IMR-90 (cell line): ENCODE data around the gene XPR1. TPM values are rescaled to one million over a fixed set of nuclear protein-coding genes. Genes with fewer than 3 reads are reported as not detected.

ENCODE experiments used
- ATAC-seq: fragments of 200-7000 bp; cut with Tn5 transposase; 2 replicates; pipeline ENCODE4 v1.9.1; 2020; ENCODE audit warnings: low read depth, mild to moderate bottlenecking, moderate library complexity
- BruUV-seq: library from RNA; stranded (reverse); fragments of 400-500 nt; replicated peaks from 2 replicates; lab custom pipeline; 2021; lab: Mats Ljungman, UMichigan
- CTCF ChIA-PET: fragments of 300-600 bp; formaldehyde crosslinking; extraction: SDS; loops from one replicate; lab custom pipeline; 2021; ENCODE audit warnings: antibody characterized with exemption; lab: Yijun Ruan, JAX
- POLR2A ChIA-PET: fragments of 300-600 bp; sonication (Branson Sonifier 250); formaldehyde crosslinking; loops from one replicate; lab custom pipeline; 2022; ENCODE audit warnings: antibody characterized with exemption; ENCODE audit not compliant: unreplicated experiment; lab: Charles Lee
- DNase-seq: peaks from one replicate; pipeline ENCODE4 v3.0.0; 2013
- H2AFZ ChIP-seq: replicated peaks from 2 replicates; pipeline ENCODE3; 2013; ENCODE audit warnings: low read length, mild to moderate bottlenecking; ENCODE audit not compliant: poor library complexity
- H2AK5ac ChIP-seq: 2 replicates; pipeline ENCODE4 v1.6.1; 2013; ENCODE audit warnings: low read depth, low read length, inconsistent platforms
- H2AK9ac ChIP-seq: replicated peaks from 2 replicates; pipeline ENCODE3; 2013; ENCODE audit warnings: mild to moderate bottlenecking, low read depth, low read length, moderate library complexity; ENCODE audit not compliant: poor library complexity
- H2BK120ac ChIP-seq: 2 replicates; pipeline ENCODE4 v1.6.1; 2013; ENCODE audit warnings: low read depth, low read length, inconsistent platforms
- H2BK15ac ChIP-seq: 3 replicates; pipeline ENCODE4 v1.6.1; 2013; ENCODE audit warnings: low read depth, low read length, inconsistent platforms
- H2BK20ac ChIP-seq: 2 replicates; pipeline ENCODE4 v1.6.1; 2013; ENCODE audit warnings: low read depth, mild to moderate bottlenecking, inconsistent platforms, low read length, moderate library complexity
- H2BK5ac ChIP-seq: 2 replicates; pipeline ENCODE4 v1.6.1; 2013; ENCODE audit warnings: mild to moderate bottlenecking, low read depth, low read length, inconsistent platforms; ENCODE audit not compliant: poor library complexity, severe bottlenecking
- H3K14ac ChIP-seq: replicated peaks from 2 replicates; pipeline ENCODE4 v1.6.1; 2013; ENCODE audit warnings: low read depth, low read length, inconsistent platforms
- H3K18ac ChIP-seq: 2 replicates; pipeline ENCODE4 v1.6.1; 2013; ENCODE audit warnings: low read depth, low read length, control low read depth
- H3K23ac ChIP-seq: 2 replicates; pipeline ENCODE4 v1.6.1; 2013; ENCODE audit warnings: low read depth, low read length, inconsistent platforms
- H3K27ac ChIP-seq: 2 replicates; pipeline ENCODE4 v1.5.1; 2013; ENCODE audit warnings: mild to moderate bottlenecking, control low read depth, low read length; ENCODE audit not compliant: insufficient read depth
- H3K27me3 ChIP-seq: 2 replicates; pipeline ENCODE4 v1.6.1; 2013; ENCODE audit warnings: low read length; ENCODE audit not compliant: control insufficient read depth, insufficient read depth
- H3K36me3 ChIP-seq: 2 replicates; pipeline ENCODE4 v1.6.1; 2013; ENCODE audit warnings: low read length, mixed read lengths; ENCODE audit not compliant: control insufficient read depth, insufficient read depth
- H3K4ac ChIP-seq: 2 replicates; pipeline ENCODE4 v1.6.1; 2013; ENCODE audit warnings: low read depth, low read length, inconsistent platforms
- H3K4me1 ChIP-seq: 2 replicates; pipeline ENCODE4 v1.6.1; 2013; ENCODE audit warnings: low read length, mixed read lengths; ENCODE audit not compliant: control insufficient read depth, insufficient read depth
- H3K4me2 ChIP-seq: 2 replicates; pipeline ENCODE4 v1.6.1; 2013; ENCODE audit warnings: low read depth, mild to moderate bottlenecking, control low read depth, low read length, moderate library complexity
- H3K4me3 ChIP-seq: 2 replicates; pipeline ENCODE4 v1.5.1; 2013; ENCODE audit warnings: low read depth, mild to moderate bottlenecking, control low read depth, low read length, moderate library complexity; ENCODE audit not compliant: insufficient read depth
- H3K56ac ChIP-seq: 2 replicates; pipeline ENCODE4 v1.6.1; 2013; ENCODE audit warnings: low read length, inconsistent platforms; ENCODE audit not compliant: insufficient read depth; ENCODE audit errors: extremely low read depth
- H3K79me1 ChIP-seq, 2 experiments: 2 replicates each; pipeline ENCODE4 v1.6.1; 2013; ENCODE audit warnings: low read length in 2 of 2, inconsistent platforms in 1 of 2, low read depth in 1 of 2
- H3K9ac ChIP-seq: 2 replicates; pipeline ENCODE4 v1.6.1; 2013; ENCODE audit warnings: low read depth, low read length, control low read depth
- H3K9me1 ChIP-seq: 2 replicates; pipeline ENCODE4 v1.6.1; 2013; ENCODE audit warnings: low read length, inconsistent platforms; ENCODE audit not compliant: insufficient read depth
- H3K9me3 ChIP-seq: 2 replicates; pipeline ENCODE4 v1.6.1; 2013; ENCODE audit warnings: low read length; ENCODE audit not compliant: control insufficient read depth, insufficient read depth
- H4K20me1 ChIP-seq: 2 replicates; pipeline ENCODE4 v1.6.1; 2013; ENCODE audit warnings: low read length, inconsistent platforms; ENCODE audit not compliant: insufficient read depth
- H4K5ac ChIP-seq: 2 replicates; pipeline ENCODE4 v1.6.1; 2013; ENCODE audit warnings: mild to moderate bottlenecking, low read depth, low read length, control low read depth
- H4K8ac ChIP-seq, 2 experiments: 2 replicates each; pipeline ENCODE4 v1.6.1; 2013; ENCODE audit warnings: low read depth in 2 of 2, low read length in 2 of 2, control low read depth in 1 of 2, inconsistent platforms in 1 of 2
- H4K91ac ChIP-seq: 2 replicates; pipeline ENCODE4 v1.6.1; 2013; ENCODE audit warnings: low read depth, low read length, inconsistent platforms; ENCODE audit not compliant: insufficient read depth
- BHLHE40 ChIP-seq: fragments of 150-350 bp; IDR thresholded peaks from 2 replicates; pipeline ENCODE4 v1.6.1; 2016; ENCODE audit warnings: mild to moderate bottlenecking, low read depth, low read length
- CEBPB ChIP-seq: IDR thresholded peaks from 2 replicates; pipeline ENCODE4 v1.6.1; 2012; ENCODE audit warnings: low read depth, low read length, improper control_type of control experiment
- CHD1 ChIP-seq: IDR thresholded peaks from 2 replicates; pipeline ENCODE4 v1.6.1; 2012; ENCODE audit warnings: low read depth, low read length, improper control_type of control experiment
- FOS ChIP-seq: fragments of 150-350 bp; IDR thresholded peaks from 2 replicates; pipeline ENCODE4 v1.6.1; 2016; ENCODE audit warnings: low read depth, low read length
- MAFK ChIP-seq: IDR thresholded peaks from 2 replicates; pipeline ENCODE4 v1.6.1; 2012; ENCODE audit warnings: low read depth, low read length, improper control_type of control experiment
- MAZ ChIP-seq: IDR thresholded peaks from 2 replicates; pipeline ENCODE4 v1.6.1; 2012; ENCODE audit warnings: low read depth, mild to moderate bottlenecking, low read length, improper control_type of control experiment, moderate library complexity, borderline replicate concordance
- MXI1 ChIP-seq: IDR thresholded peaks from 2 replicates; pipeline ENCODE4 v1.6.1; 2012; ENCODE audit warnings: low read depth, mild to moderate bottlenecking, low read length, moderate library complexity, borderline replicate concordance
- NFE2L2 ChIP-seq: fragments of 150-350 bp; IDR thresholded peaks from 2 replicates; pipeline ENCODE4 v1.6.1; 2016; ENCODE audit warnings: low read depth, mild to moderate bottlenecking, low read length
- POLR2A ChIP-seq: IDR thresholded peaks from 2 replicates; pipeline ENCODE4 v1.6.1; 2012; ENCODE audit warnings: mild to moderate bottlenecking, low read depth, low read length
- RAD21 ChIP-seq: IDR thresholded peaks from 2 replicates; pipeline ENCODE4 v1.6.1; 2012; ENCODE audit warnings: low read length, improper control_type of control experiment
- RCOR1 ChIP-seq: IDR thresholded peaks from 2 replicates; pipeline ENCODE4 v1.6.1; 2012; ENCODE audit warnings: mild to moderate bottlenecking, low read length, improper control_type of control experiment; ENCODE audit not compliant: insufficient replicate concordance
- RFX5 ChIP-seq: IDR thresholded peaks from 2 replicates; pipeline ENCODE4 v1.8.0; 2012; ENCODE audit warnings: low read depth, mild to moderate bottlenecking, low read length, moderate library complexity
- SMC3 ChIP-seq: fragments of 150-350 bp; IDR thresholded peaks from 2 replicates; pipeline ENCODE4 v1.6.1; 2016; ENCODE audit warnings: low read depth, mild to moderate bottlenecking, antibody characterized with exemption, low read length, moderate library complexity
- whole genome bisulfite sequencing, 2 experiments: methylation state at CpG; one replicate each; pipeline versions ENCODE4 v1.1.5 to v1.1.7; 2013; ENCODE audit warnings: missing lambda C conversion rate in 2 of 2; ENCODE audit not compliant: insufficient read length in 1 of 2; ENCODE audit errors: extremely low coverage in 2 of 2; 5-methylcytosine and 5-hydroxymethylcytosine counted together
- dilution Hi-C: fragments of 300-500 bp; cut with HindIII; formaldehyde crosslinking; loops from one replicate; pipeline ENCODE4 v1.14.3; 2018; ENCODE audit warnings: low sequenced_read_pairs; ENCODE audit not compliant: unreplicated experiment
- in situ Hi-C: fragments of 300-500 bp; cut with MboI; formaldehyde crosslinking; loops from 3 replicates; pipeline ENCODE4 v1.14.3; 2019; ENCODE audit warnings: low sequenced_read_pairs, inconsistent platforms, mixed read lengths
- intact Hi-C: fragments of 100-400 bp; cut with micrococcal nuclease; formaldehyde crosslinking; loops from 2 replicates; pipeline ENCODE4 v1.10.0; 2022
- polyA plus RNA-seq, 3 experiments: library from polyadenylated mRNA; depleted of rRNA; stranded (reverse); fragments of >200 nt; gene quantifications; 2 replicates each; pipeline ENCODE4 v1.2.3, GENCODE V29; 2012; ENCODE audit warnings: low replicate concordance in 1 of 3
- total RNA-seq: library from RNA; depleted of rRNA; stranded (reverse); fragments of >200 nt; gene quantifications from 2 replicates; pipeline ENCODE4 v1.2.3, GENCODE V29; 2012
- TF ChIP-seq, protein P1 (sequence below): fragments of 150-350 bp; IDR thresholded peaks from 2 replicates; pipeline ENCODE4 v1.6.1; 2017; ENCODE audit warnings: mild to moderate bottlenecking, antibody characterized with exemption, low read length, low read depth
- TF ChIP-seq, protein P2 (sequence below): conservative IDR thresholded peaks from 2 replicates; pipeline ENCODE4 v1.5.1; 2012; ENCODE audit warnings: mild to moderate bottlenecking, low read depth, low read length, improper control_type of control experiment
- TF ChIP-seq, protein P3 (sequence below): fragments of 150-350 bp; IDR thresholded peaks from 2 replicates; pipeline ENCODE4 v1.6.1; 2016; ENCODE audit warnings: low read depth, mild to moderate bottlenecking, low read length, moderate library complexity, borderline replicate concordance

XPR1 gene
- total and polyA plus RNA-seq, 2 of the 4 experiments (the other 2 are of a cell fraction), result 11.8 to 25.1 TPM

GRCh38 chr1:180614730-180615129 lies 17.1 kb upstream of the XPR1 start:
- Histone ChIP-seq H3K79me1 (no peaks in the 10 kb centered on the region), H3K36me3 (no peaks in the 10 kb centered on the region), H2BK120ac (peak overlapping the region; percentile 76), H2AFZ (peak overlapping the region; percentile 70), H3K14ac (peak overlapping the region; percentile 25; the same call in 1 of the 2 replicates), H3K9me3 (no peaks in the 10 kb centered on the region), H3K56ac (no peak overlapping the region; the same call in 1 of the 2 replicates), H4K8ac (peak overlapping the region in 1 of 2 experiments; percentile 69; a peak in 2 of 4 replicates), H3K18ac (peak overlapping the region; percentile 83), H3K4me3 (no peak overlapping the region), H3K27me3 (no peaks in the 10 kb centered on the region), H2AK5ac (peak overlapping the region; percentile 57), H4K91ac (peak overlapping the region; percentile 24; the same call in 1 of the 2 replicates), H3K9ac (no peak overlapping the region), H3K9me1 (peaks cover 27% of the 10 kb centered on the region), H4K20me1 (no peaks in the 10 kb centered on the region), H3K4me2 (no peak overlapping the region), H4K5ac (0 out of 2 replicates have a peak overlapping the region, but pooled peaks have one; percentile 51), H3K27ac (no peak overlapping the region), H2BK5ac (peak overlapping the region; percentile 60), H3K4ac (peak overlapping the region; percentile 31; the same call in 1 of the 2 replicates), H2BK20ac (peak overlapping the region; percentile 48), H2AK9ac (no peak overlapping the region), H3K4me1 (peaks cover 19% of the 10 kb centered on the region), H3K23ac (no peak overlapping the region), H2BK15ac (peak overlapping the region; percentile 59; the same call in 2 of the 3 replicates)
- intact Hi-C loops (no loop called here), in situ Hi-C loops (no loop called here), dilution Hi-C loops (no loop called here)
- ATAC-seq (no peak), DNase-seq (peak; percentile 65)
- BruUV-seq, result no TSS peak
- ChIA-PET CTCF (interaction anchor here (0.6 kb wide), 1 partner anchor 39 kb away, joined by 3 read pairs; no protein-coding TSS in a partner anchor), POLR2A (no interaction called here)
- no CpG with 5 or more reads among the region's 5 CpGs for WGBS, 2 experiments
- TF ChIP-seq MAZ (no peak), RAD21 (no peak), MAFK (no peak), NFE2L2 (no peak), FOS (no peak), CEBPB (no peak), CHD1 (no peak), RCOR1 (no peak), SMC3 (no peak), POLR2A (no peak), MXI1 (no peak), BHLHE40 (no peak), RFX5 (no peak)
- TF ChIP-seq, protein P1, sequence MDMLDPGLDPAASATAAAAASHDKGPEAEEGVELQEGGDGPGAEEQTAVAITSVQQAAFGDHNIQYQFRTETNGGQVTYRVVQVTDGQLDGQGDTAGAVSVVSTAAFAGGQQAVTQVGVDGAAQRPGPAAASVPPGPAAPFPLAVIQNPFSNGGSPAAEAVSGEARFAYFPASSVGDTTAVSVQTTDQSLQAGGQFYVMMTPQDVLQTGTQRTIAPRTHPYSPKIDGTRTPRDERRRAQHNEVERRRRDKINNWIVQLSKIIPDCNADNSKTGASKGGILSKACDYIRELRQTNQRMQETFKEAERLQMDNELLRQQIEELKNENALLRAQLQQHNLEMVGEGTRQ, result no peak
- TF ChIP-seq, protein P2, sequence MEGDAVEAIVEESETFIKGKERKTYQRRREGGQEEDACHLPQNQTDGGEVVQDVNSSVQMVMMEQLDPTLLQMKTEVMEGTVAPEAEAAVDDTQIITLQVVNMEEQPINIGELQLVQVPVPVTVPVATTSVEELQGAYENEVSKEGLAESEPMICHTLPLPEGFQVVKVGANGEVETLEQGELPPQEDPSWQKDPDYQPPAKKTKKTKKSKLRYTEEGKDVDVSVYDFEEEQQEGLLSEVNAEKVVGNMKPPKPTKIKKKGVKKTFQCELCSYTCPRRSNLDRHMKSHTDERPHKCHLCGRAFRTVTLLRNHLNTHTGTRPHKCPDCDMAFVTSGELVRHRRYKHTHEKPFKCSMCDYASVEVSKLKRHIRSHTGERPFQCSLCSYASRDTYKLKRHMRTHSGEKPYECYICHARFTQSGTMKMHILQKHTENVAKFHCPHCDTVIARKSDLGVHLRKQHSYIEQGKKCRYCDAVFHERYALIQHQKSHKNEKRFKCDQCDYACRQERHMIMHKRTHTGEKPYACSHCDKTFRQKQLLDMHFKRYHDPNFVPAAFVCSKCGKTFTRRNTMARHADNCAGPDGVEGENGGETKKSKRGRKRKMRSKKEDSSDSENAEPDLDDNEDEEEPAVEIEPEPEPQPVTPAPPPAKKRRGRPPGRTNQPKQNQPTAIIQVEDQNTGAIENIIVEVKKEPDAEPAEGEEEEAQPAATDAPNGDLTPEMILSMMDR, result no peak
- TF ChIP-seq, protein P3, sequence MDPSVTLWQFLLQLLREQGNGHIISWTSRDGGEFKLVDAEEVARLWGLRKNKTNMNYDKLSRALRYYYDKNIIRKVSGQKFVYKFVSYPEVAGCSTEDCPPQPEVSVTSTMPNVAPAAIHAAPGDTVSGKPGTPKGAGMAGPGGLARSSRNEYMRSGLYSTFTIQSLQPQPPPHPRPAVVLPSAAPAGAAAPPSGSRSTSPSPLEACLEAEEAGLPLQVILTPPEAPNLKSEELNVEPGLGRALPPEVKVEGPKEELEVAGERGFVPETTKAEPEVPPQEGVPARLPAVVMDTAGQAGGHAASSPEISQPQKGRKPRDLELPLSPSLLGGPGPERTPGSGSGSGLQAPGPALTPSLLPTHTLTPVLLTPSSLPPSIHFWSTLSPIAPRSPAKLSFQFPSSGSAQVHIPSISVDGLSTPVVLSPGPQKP, result no peak
